ENCODE results near the gene KSR1.
"Not testable (repeated sequence)": the region's sequence is repeated elsewhere in the genome, so short reads cannot be mapped to it uniquely, and the experiment has no call there.

The KSR1 gene

GRCh38 chr17:27644586-27644985, 188.3 kb downstream of the KSR1 start:
- no peak overlapping the region for H2AFZ ChIP-seq (ENCODE audit: low read depth, low read length)
- H3K36me3 ChIP-seq (ENCODE audit: insufficient read depth, low read length) = no peaks in the 10 kb centered on the region
- no peaks in the 10 kb centered on the region for H3K9me3 ChIP-seq (ENCODE audit: low read length)
- no peak overlapping the region for H3K4me3 ChIP-seq (ENCODE audit: low read length)
- no peaks in the 10 kb centered on the region for H3K27me3 ChIP-seq (ENCODE audit: insufficient read depth, low read length)
- no peaks in the 10 kb centered on the region for H3K4me1 ChIP-seq (ENCODE audit: insufficient read depth, low read length)

- H2AFZ ChIP-seq (ENCODE audit: low read depth, low read length); H3K27me3 ChIP-seq (ENCODE audit: insufficient read depth, low read length); H3K4me3 ChIP-seq (ENCODE audit: low read length); H3K4me1 ChIP-seq (ENCODE audit: insufficient read depth, low read length); H3K36me3 ChIP-seq (ENCODE audit: insufficient read depth, low read length); H3K9me3 ChIP-seq (ENCODE audit: low read length): not testable (repeated sequence)
Measured at GRCh38 chr17:27645621-27646020, 189.4 kb downstream of the KSR1 start.

- H3K4me1 ChIP-seq (ENCODE audit: insufficient read depth, low read length) = no peaks in the 10 kb centered on the region
- H2AFZ ChIP-seq (ENCODE audit: low read depth, low read length) = no peak overlapping the region
- H3K27me3 ChIP-seq (ENCODE audit: insufficient read depth, low read length) = no peaks in the 10 kb centered on the region
- H3K4me3 ChIP-seq (ENCODE audit: low read length) = no peak overlapping the region
- no peaks in the 10 kb centered on the region for H3K9me3 ChIP-seq (ENCODE audit: low read length)
- H3K36me3 ChIP-seq (ENCODE audit: insufficient read depth, low read length) = no peaks in the 10 kb centered on the region
Measured at GRCh38 chr17:27646232-27646631, 190.0 kb downstream of the KSR1 start.

DNA sequence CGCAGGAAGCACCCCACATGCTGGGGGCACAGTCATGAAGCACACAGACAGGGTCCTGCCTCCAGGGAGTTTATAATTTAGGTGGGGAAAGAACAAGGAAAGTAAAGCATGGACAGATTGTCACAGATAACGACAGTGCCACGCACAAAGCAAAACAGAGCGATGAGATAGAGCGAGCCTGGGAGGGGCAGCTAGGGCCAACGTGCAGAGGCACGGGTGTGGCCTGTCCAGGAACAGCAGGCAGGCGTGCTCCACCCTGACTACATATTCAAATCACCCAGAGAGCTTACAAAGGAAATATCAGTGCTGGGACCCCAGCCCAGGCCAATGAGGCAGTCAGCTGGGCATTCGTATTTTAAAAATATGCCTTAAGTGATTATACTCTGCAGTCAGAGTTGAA, 191.5 kb downstream of the KSR1 start:
- Histone ChIP-seq H3K9me3 (ENCODE audit: low read length) (no peaks in the 10 kb centered on the region), H3K36me3 (ENCODE audit: insufficient read depth, low read length) (no peaks in the 10 kb centered on the region), H3K27me3 (ENCODE audit: insufficient read depth, low read length) (no peaks in the 10 kb centered on the region), H3K4me3 (ENCODE audit: low read length) (no peak overlapping the region), H3K4me1 (ENCODE audit: insufficient read depth, low read length) (no peaks in the 10 kb centered on the region), H2AFZ (ENCODE audit: low read depth, low read length) (no peak overlapping the region)

GRCh38 chr17:27649111-27649571, 192.9 kb downstream of the KSR1 start:
- H3K4me3 ChIP-seq (ENCODE audit: low read length); H3K9me3 ChIP-seq (ENCODE audit: low read length); H3K27me3 ChIP-seq (ENCODE audit: insufficient read depth, low read length); H2AFZ ChIP-seq (ENCODE audit: low read depth, low read length); H3K36me3 ChIP-seq (ENCODE audit: insufficient read depth, low read length); H3K4me1 ChIP-seq (ENCODE audit: insufficient read depth, low read length): not testable (repeated sequence)

DNA sequence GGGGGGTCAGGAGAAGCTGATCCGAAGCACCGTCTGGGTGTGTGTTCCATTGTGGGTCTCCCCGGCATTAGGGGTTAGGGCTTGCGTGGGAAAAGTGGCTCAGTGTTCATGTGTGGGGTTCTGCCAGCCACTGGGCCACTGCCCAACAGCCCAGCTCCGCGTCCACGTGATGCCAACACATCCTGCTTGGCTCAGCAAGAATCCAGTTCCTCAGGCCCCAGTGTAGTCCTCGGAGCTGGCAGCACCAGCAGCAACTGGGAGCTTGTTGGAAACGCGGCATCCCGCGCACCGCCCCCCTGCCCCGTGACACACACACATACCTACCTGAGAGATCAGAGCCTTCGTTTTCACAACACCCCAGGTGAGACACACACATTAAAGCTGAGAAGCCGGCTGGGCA, 193.7 kb downstream of the KSR1 start:
- Histone ChIP-seq H3K9me3 (ENCODE audit: low read length) (no peaks in the 10 kb centered on the region), H2AFZ (ENCODE audit: low read depth, low read length) (no peak overlapping the region), H3K4me3 (ENCODE audit: low read length) (no peak overlapping the region), H3K27me3 (ENCODE audit: insufficient read depth, low read length) (no peaks in the 10 kb centered on the region), H3K36me3 (ENCODE audit: insufficient read depth, low read length) (no peaks in the 10 kb centered on the region), H3K4me1 (ENCODE audit: insufficient read depth, low read length) (no peaks in the 10 kb centered on the region)

- H3K4me1 ChIP-seq (ENCODE audit: insufficient read depth, low read length) = no peaks in the 10 kb centered on the region
- H3K36me3 ChIP-seq (ENCODE audit: insufficient read depth, low read length) = no peaks in the 10 kb centered on the region
- no peaks in the 10 kb centered on the region for H3K27me3 ChIP-seq (ENCODE audit: insufficient read depth, low read length)
- H3K9me3 ChIP-seq (ENCODE audit: low read length) = no peaks in the 10 kb centered on the region
- no peak overlapping the region for H2AFZ ChIP-seq (ENCODE audit: low read depth, low read length)
- no peak overlapping the region for H3K4me3 ChIP-seq (ENCODE audit: low read length)
Measured at GRCh38 chr17:27650836-27651235, 194.6 kb downstream of the KSR1 start.

DNA sequence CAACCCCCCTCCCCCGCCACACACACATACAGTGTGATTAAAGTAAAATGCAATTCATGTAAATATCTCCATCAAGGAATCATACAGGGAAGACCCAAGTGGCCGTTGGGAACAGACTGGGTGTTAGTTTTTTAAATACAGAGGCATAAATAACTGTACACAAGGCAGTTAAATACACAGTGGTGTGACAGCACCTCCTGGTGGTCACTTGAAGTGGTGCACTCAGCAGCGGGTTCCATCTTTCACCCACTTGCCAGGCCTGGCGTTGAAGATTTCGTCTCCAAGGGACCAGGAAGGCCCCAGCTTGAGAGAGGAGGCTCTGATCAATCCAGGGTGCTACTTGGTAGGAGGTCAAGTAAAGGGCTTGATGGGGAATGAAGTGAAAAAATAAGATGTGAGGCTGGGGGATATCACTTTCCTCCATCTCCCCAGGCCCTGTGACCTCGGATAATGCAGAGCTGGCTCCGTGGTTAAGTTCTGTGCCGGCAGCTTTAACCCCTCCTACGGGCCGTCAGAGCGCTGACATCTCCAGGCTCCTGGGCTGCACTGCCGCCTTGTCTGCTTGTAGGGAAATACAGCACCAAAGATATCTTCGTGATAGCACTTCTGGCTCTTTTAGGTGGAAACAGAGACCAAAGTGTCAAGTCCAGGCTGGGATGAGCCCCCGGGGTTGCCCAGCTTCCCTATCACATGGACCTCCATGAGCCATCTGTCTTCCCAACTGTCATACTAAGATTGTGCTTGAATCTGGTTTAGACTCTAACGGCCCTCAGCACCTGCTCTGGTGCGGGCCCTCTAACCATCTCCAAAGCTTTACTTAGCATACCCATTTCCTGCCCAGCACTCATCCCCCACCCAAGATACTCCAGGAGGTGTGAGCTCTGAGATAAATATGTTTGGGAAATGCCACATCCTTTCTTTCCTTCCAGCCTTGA, 195.4 kb downstream of the KSR1 start:
- no peaks in the 10 kb centered on the region for H3K9me3 ChIP-seq (ENCODE audit: low read length)
- no peaks in the 10 kb centered on the region for H3K4me1 ChIP-seq (ENCODE audit: insufficient read depth, low read length)
- H3K4me3 ChIP-seq (ENCODE audit: low read length) = no peak overlapping the region
- no peaks in the 10 kb centered on the region for H3K36me3 ChIP-seq (ENCODE audit: insufficient read depth, low read length)
- no peak overlapping the region for H2AFZ ChIP-seq (ENCODE audit: low read depth, low read length)
- H3K27me3 ChIP-seq (ENCODE audit: insufficient read depth, low read length) = no peaks in the 10 kb centered on the region

GRCh38 chr17:27653449-27653971, 197.3 kb downstream of the KSR1 start:
- H3K9me3 ChIP-seq (ENCODE audit: low read length); H2AFZ ChIP-seq (ENCODE audit: low read depth, low read length); H3K27me3 ChIP-seq (ENCODE audit: insufficient read depth, low read length); H3K4me3 ChIP-seq (ENCODE audit: low read length); H3K4me1 ChIP-seq (ENCODE audit: insufficient read depth, low read length); H3K36me3 ChIP-seq (ENCODE audit: insufficient read depth, low read length): not testable (repeated sequence)

DNA sequence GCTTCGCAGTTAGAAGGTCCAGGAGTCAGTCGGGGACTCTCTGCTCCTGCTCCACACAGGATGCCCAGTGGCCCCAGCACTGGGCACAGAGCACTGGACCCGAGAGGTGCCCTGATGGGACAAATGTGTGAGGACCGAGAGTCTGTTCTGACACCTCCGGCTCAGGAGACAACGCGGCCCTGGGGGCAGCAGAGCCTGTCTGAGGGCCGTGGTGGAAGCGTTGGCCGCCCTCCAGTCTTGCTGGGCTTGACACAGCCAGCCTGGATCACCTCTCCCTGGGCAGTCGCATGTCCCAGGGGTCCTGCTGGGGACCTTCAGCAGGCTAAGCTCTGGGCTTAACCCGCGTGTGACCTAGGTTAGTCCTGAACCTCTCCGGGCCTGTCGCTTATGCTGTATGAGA, 197.9 kb downstream of the KSR1 start:
- H3K4me1 ChIP-seq (ENCODE audit: insufficient read depth, low read length) = no peaks in the 10 kb centered on the region
- no peaks in the 10 kb centered on the region for H3K27me3 ChIP-seq (ENCODE audit: insufficient read depth, low read length)
- no peak overlapping the region for H2AFZ ChIP-seq (ENCODE audit: low read depth, low read length)
- H3K4me3 ChIP-seq (ENCODE audit: low read length) = no peak overlapping the region
- H3K9me3 ChIP-seq (ENCODE audit: low read length) = no peaks in the 10 kb centered on the region
- H3K36me3 ChIP-seq (ENCODE audit: insufficient read depth, low read length) = no peaks in the 10 kb centered on the region

- Histone ChIP-seq H3K4me1 (ENCODE audit: insufficient read depth, low read length) (no peaks in the 10 kb centered on the region), H3K27me3 (ENCODE audit: insufficient read depth, low read length) (no peaks in the 10 kb centered on the region), H3K9me3 (ENCODE audit: low read length) (no peaks in the 10 kb centered on the region), H3K36me3 (ENCODE audit: insufficient read depth, low read length) (no peaks in the 10 kb centered on the region), H3K4me3 (ENCODE audit: low read length) (no peak overlapping the region), H2AFZ (ENCODE audit: low read depth, low read length) (no peak overlapping the region)
Measured at GRCh38 chr17:27654654-27655524, 198.6 kb downstream of the KSR1 start.

DNA sequence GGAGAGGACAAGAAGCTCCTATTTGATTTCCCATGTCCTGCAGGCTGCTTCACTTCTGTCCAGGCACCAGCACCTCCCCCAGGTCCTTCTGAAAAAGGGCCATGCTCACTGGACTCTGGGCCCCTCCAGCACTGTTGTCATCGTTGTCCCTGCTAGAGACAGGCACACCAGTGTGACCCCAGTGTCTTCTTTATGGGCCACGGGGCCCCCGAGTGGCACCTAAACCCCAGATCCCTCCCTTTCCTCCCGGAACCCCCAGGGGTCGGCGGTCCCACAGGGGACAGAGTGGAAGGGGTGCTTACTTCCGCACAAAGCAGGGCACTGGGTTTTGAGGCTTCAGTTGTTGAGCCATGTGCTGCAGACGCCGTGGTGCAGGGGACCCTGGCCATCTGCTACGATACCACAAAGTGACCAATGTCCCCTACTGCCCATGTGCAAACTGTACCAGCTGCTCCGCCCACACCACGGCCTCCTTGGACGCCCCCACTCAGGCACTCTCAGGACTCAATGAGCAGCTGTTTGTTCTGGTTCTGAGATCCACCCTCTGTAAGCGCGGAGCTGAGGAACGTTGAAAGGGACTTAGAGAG, 199.4 kb downstream of the KSR1 start:
- not testable (repeated sequence) for H2AFZ ChIP-seq (ENCODE audit: low read depth, low read length)

GRCh38 chr17:27656620-27657019, 200.4 kb downstream of the KSR1 start:
- not testable (repeated sequence) for H2AFZ ChIP-seq (ENCODE audit: low read depth, low read length); H3K4me3 ChIP-seq (ENCODE audit: low read length); H3K36me3 ChIP-seq (ENCODE audit: insufficient read depth, low read length); H3K4me1 ChIP-seq (ENCODE audit: insufficient read depth, low read length); H3K9me3 ChIP-seq (ENCODE audit: low read length); H3K27me3 ChIP-seq (ENCODE audit: insufficient read depth, low read length)

More for the DNA sequence above, 199.4 kb downstream of the KSR1 start:
- H3K4me1 ChIP-seq (ENCODE audit: insufficient read depth, low read length); H3K4me3 ChIP-seq (ENCODE audit: low read length); H3K27me3 ChIP-seq (ENCODE audit: insufficient read depth, low read length); H3K9me3 ChIP-seq (ENCODE audit: low read length); H3K36me3 ChIP-seq (ENCODE audit: insufficient read depth, low read length): not testable (repeated sequence)

Data from neuron (in vitro differentiated cells).